ENCODE results near the gene TAX1BP1. TPM values are rescaled to one million over a fixed set of nuclear protein-coding genes. Genes with fewer than 3 reads are reported as not detected.

TAX1BP1 gene
- total RNA-seq, 2 experiments from 2014 or later = 27.9 to 49.7 TPM

- Histone ChIP-seq H3K4me1 (ENCODE audit: insufficient read depth, low read length, poor library complexity, severe bottlenecking) (peaks cover 3% of the 10 kb centered on the region), H3K4me2 (ENCODE audit: low read length) (no peak overlapping the region), H3K9me2 (ENCODE audit: insufficient read depth, low read length) (no peaks in the 10 kb centered on the region), H3K4me3 (ENCODE audit: low read depth, low read length, poor library complexity, severe bottlenecking) (no peak overlapping the region), H2AFZ (ENCODE audit: low read length) (no peak overlapping the region), H3K36me3 (ENCODE audit: insufficient read depth, low read length) (no peaks in the 10 kb centered on the region), H4K20me1 (ENCODE audit: insufficient read depth, low read length) (no peaks in the 10 kb centered on the region), H3K27ac (ENCODE audit: low read depth, low read length, poor library complexity, severe bottlenecking) (no peak overlapping the region), H3K79me2 (ENCODE audit: insufficient read depth, low read depth, low read length) (no peaks in the 10 kb centered on the region), H3K9me3 (ENCODE audit: low read length) (no peaks in the 10 kb centered on the region)
- ChIA-PET POLR2A (interaction anchor here (1.7 kb wide), 1 partner anchor 10 kb away, joined by 5 read pairs; no protein-coding TSS in a partner anchor), CTCF (ENCODE audit: unreplicated experiment) (no interaction called here)
- no peak for TF ChIP-seq EZH2phosphoT487 (IDR thresholded peaks at IDR 0.05; ENCODE audit: borderline replicate concordance, low read depth, low read length)
- no peak for TF ChIP-seq CTCF (conservative IDR thresholded peaks at IDR 0.05; ENCODE audit: low read length)
- no TSS peak for BruUV-seq (replicated peaks)
- intact Hi-C loops (cut with micrococcal nuclease; ENCODE audit: unreplicated experiment) = no loop called here
- DNase-seq (ENCODE audit: low spot score) = no peak
Measured at GRCh38 chr7:27714831-27715444, 25.0 kb upstream of the TAX1BP1 start.

- POLR2A ChIA-PET = interaction anchor here (0.6 to 1.0 kb wide), 3 partner anchors 9 to 205 kb away, joined by 3 read pairs; partner anchors contain the start of gene TAX1BP1
- H3K9me3 ChIP-seq (ENCODE audit: low read length) = no peaks in the 10 kb centered on the region
- intact Hi-C loops (cut with micrococcal nuclease; ENCODE audit: unreplicated experiment) = no loop called here
- no peak overlapping the region for H3K4me2 ChIP-seq (ENCODE audit: low read length)
- no TSS peak for BruUV-seq (replicated peaks)
- no peak overlapping the region for H3K4me3 ChIP-seq (ENCODE audit: low read depth, low read length, poor library complexity, severe bottlenecking)
- H3K79me2 ChIP-seq (ENCODE audit: insufficient read depth, low read depth, low read length) = no peaks in the 10 kb centered on the region
- peak; percentile 8 for DNase-seq (ENCODE audit: low spot score)
- H3K27ac ChIP-seq (ENCODE audit: low read depth, low read length, poor library complexity, severe bottlenecking) = no peak overlapping the region
- TF ChIP-seq EZH2phosphoT487 (IDR thresholded peaks at IDR 0.05; ENCODE audit: borderline replicate concordance, low read depth, low read length) (no peak), CTCF (conservative IDR thresholded peaks at IDR 0.05; ENCODE audit: low read length) (0 out of 2 replicates have a peak, but pooled peaks have one; percentile 27)
- CTCF ChIA-PET (ENCODE audit: unreplicated experiment) = no interaction called here
- no peaks in the 10 kb centered on the region for H3K36me3 ChIP-seq (ENCODE audit: insufficient read depth, low read length)
- no peaks in the 10 kb centered on the region for H3K9me2 ChIP-seq (ENCODE audit: insufficient read depth, low read length)
- no peak overlapping the region for H2AFZ ChIP-seq (ENCODE audit: low read length)
- no peaks in the 10 kb centered on the region for H4K20me1 ChIP-seq (ENCODE audit: insufficient read depth, low read length)
- no peaks in the 10 kb centered on the region for H3K4me1 ChIP-seq (ENCODE audit: insufficient read depth, low read length, poor library complexity, severe bottlenecking)
Measured at GRCh38 chr7:27723085-27723484, 16.9 kb upstream of the TAX1BP1 start.

GRCh38 chr7:27727058-27727457 is 12.9 kb upstream of the TAX1BP1 start:
- Histone ChIP-seq H3K4me3 (ENCODE audit: low read depth, low read length, poor library complexity, severe bottlenecking) (no peak overlapping the region), H3K36me3 (ENCODE audit: insufficient read depth, low read length) (no peaks in the 10 kb centered on the region), H3K79me2 (ENCODE audit: insufficient read depth, low read depth, low read length) (no peaks in the 10 kb centered on the region), H3K4me1 (ENCODE audit: insufficient read depth, low read length, poor library complexity, severe bottlenecking) (no peaks in the 10 kb centered on the region), H4K20me1 (ENCODE audit: insufficient read depth, low read length) (no peaks in the 10 kb centered on the region), H2AFZ (ENCODE audit: low read length) (no peak overlapping the region), H3K9me3 (ENCODE audit: low read length) (no peaks in the 10 kb centered on the region), H3K9me2 (ENCODE audit: insufficient read depth, low read length) (no peaks in the 10 kb centered on the region), H3K27ac (ENCODE audit: low read depth, low read length, poor library complexity, severe bottlenecking) (no peak overlapping the region), H3K4me2 (ENCODE audit: low read length) (no peak overlapping the region)
- intact Hi-C loops (cut with micrococcal nuclease; ENCODE audit: unreplicated experiment) = no loop called here
- DNase-seq (ENCODE audit: low spot score) = no peak
- TF ChIP-seq EZH2phosphoT487 (IDR thresholded peaks at IDR 0.05; ENCODE audit: borderline replicate concordance, low read depth, low read length) (no peak), CTCF (conservative IDR thresholded peaks at IDR 0.05; ENCODE audit: low read length) (no peak)
- no TSS peak for BruUV-seq (replicated peaks)
- CTCF ChIA-PET (ENCODE audit: unreplicated experiment) = no interaction called here
- POLR2A ChIA-PET = interaction anchor here (1.6 kb wide), 1 partner anchor 29 kb away, joined by 4 read pairs; no protein-coding TSS in a partner anchor

Measured in OCI-LY7 (cell line).